ENCODE measurements around the gene DOCK10. TPM values are rescaled to one million over a fixed set of nuclear protein-coding genes. Genes with fewer than 3 reads are reported as not detected.

Gene DOCK10
- total RNA-seq, 1 donor from 2014 or later, result 3.6 TPM

- no peaks in the 10 kb centered on the region for H3K36me3 Mint-ChIP-seq (ENCODE audit: insufficient read depth)
- peaks cover 9% of the 10 kb centered on the region for H3K4me1 Mint-ChIP-seq (ENCODE audit: low read depth)
- no peak overlapping the region for H3K4me3 Mint-ChIP-seq (ENCODE audit: low read depth)
- TF ChIP-seq CTCF (IDR thresholded peaks at IDR 0.05; ENCODE audit: unreplicated experiment), result no peak
- no peak for DNase-seq (ENCODE audit: low spot score, unreplicated experiment)
- H3K27me3 Mint-ChIP-seq, result no peaks in the 10 kb centered on the region
- no peaks in the 10 kb centered on the region for H3K9me3 Mint-ChIP-seq (ENCODE audit: low read depth)
- no peak overlapping the region for H3K27ac Mint-ChIP-seq
Measured at GRCh38 chr2:224915136-224915535, 127.1 kb downstream of the DOCK10 start.

GRCh38 chr2:224910574-224910925 is 131.7 kb downstream of the DOCK10 start:
- TF ChIP-seq CTCF (IDR thresholded peaks at IDR 0.05; ENCODE audit: unreplicated experiment), result no peak
- no peak overlapping the region for H3K27ac Mint-ChIP-seq
- no peaks in the 10 kb centered on the region for H3K36me3 Mint-ChIP-seq (ENCODE audit: insufficient read depth)
- no peaks in the 10 kb centered on the region for H3K27me3 Mint-ChIP-seq
- DNase-seq (ENCODE audit: low spot score, unreplicated experiment), result no peak
- H3K4me1 Mint-ChIP-seq (ENCODE audit: low read depth), result peaks cover 23% of the 10 kb centered on the region
- H3K4me3 Mint-ChIP-seq (ENCODE audit: low read depth), result no peak overlapping the region
- peaks cover 12% of the 10 kb centered on the region for H3K9me3 Mint-ChIP-seq (ENCODE audit: low read depth)

- no peak for DNase-seq (ENCODE audit: low spot score, unreplicated experiment)
- Mint-ChIP-seq H3K36me3 (ENCODE audit: insufficient read depth) (no peaks in the 10 kb centered on the region), H3K27ac (no peak overlapping the region), H3K27me3 (no peaks in the 10 kb centered on the region), H3K9me3 (ENCODE audit: low read depth) (peaks cover 12% of the 10 kb centered on the region), H3K4me3 (ENCODE audit: low read depth) (no peak overlapping the region), H3K4me1 (ENCODE audit: low read depth) (peaks cover 23% of the 10 kb centered on the region)
- no peak for TF ChIP-seq CTCF (IDR thresholded peaks at IDR 0.05; ENCODE audit: unreplicated experiment)
Measured at GRCh38 chr2:224909885-224910573, 132.2 kb downstream of the DOCK10 start.

GRCh38 chr2:224908818-224909217 is 133.4 kb downstream of the DOCK10 start:
- H3K27ac Mint-ChIP-seq, result no peak overlapping the region
- H3K27me3 Mint-ChIP-seq, result no peaks in the 10 kb centered on the region
- TF ChIP-seq CTCF (IDR thresholded peaks at IDR 0.05; ENCODE audit: unreplicated experiment), result no peak
- no peaks in the 10 kb centered on the region for H3K36me3 Mint-ChIP-seq (ENCODE audit: insufficient read depth)
- no peak overlapping the region for H3K4me3 Mint-ChIP-seq (ENCODE audit: low read depth)
- peaks cover 23% of the 10 kb centered on the region for H3K4me1 Mint-ChIP-seq (ENCODE audit: low read depth)
- H3K9me3 Mint-ChIP-seq (ENCODE audit: low read depth), result peaks cover 12% of the 10 kb centered on the region
- DNase-seq (ENCODE audit: low spot score, unreplicated experiment), result no peak

GRCh38 chr2:224904381-224904780 is 137.9 kb downstream of the DOCK10 start:
- H3K4me1 Mint-ChIP-seq (ENCODE audit: low read depth), result peaks cover 7% of the 10 kb centered on the region
- no peak overlapping the region for H3K27ac Mint-ChIP-seq
- H3K9me3 Mint-ChIP-seq (ENCODE audit: low read depth), result peaks cover 12% of the 10 kb centered on the region
- no peaks in the 10 kb centered on the region for H3K27me3 Mint-ChIP-seq
- no peak for DNase-seq (ENCODE audit: low spot score, unreplicated experiment)
- H3K36me3 Mint-ChIP-seq (ENCODE audit: insufficient read depth), result no peaks in the 10 kb centered on the region
- H3K4me3 Mint-ChIP-seq (ENCODE audit: low read depth), result no peak overlapping the region
- TF ChIP-seq CTCF (IDR thresholded peaks at IDR 0.05; ENCODE audit: unreplicated experiment), result no peak
